A549 (cell line): Measurements from ENCODE around the gene CYP8B1.

Experiments
- CTCF ChIP-seq: fragments of >200 bp; sonication (Bioruptor Twin); formaldehyde crosslinking; IDR thresholded peaks from 3 replicates; pipeline ENCODE4 v1.5.1; 2016
- ELK1 ChIP-seq: fragments of 150-350 bp; IDR thresholded peaks from 2 replicates; pipeline ENCODE4 v1.6.1; 2014; ENCODE audit warnings: low read depth, mild to moderate bottlenecking, low read length

GRCh38 chr3:42839616-42840015 is 36.1 kb downstream of the CYP8B1 start:
- TF ChIP-seq CTCF (peak; percentile 49), ELK1 (no peak)
